GM12864 (cell line): Measurements from ENCODE around the gene HPS4.

Source experiments
- DNase-seq: peaks from one replicate; pipeline ENCODE4 v3.0.0-alpha.2; 2011; ENCODE audit warnings: low read depth
- H3K4me3 ChIP-seq: 2 replicates; pipeline ENCODE4 v1.5.1; 2011; ENCODE audit warnings: mild to moderate bottlenecking, low read depth, low read length, control low read depth
- CTCF ChIP-seq: IDR thresholded peaks from 2 replicates; pipeline ENCODE4 v1.5.1; 2011; ENCODE audit warnings: low read depth, mild to moderate bottlenecking, moderate library complexity, low read length, control low read depth, inconsistent platforms; ENCODE audit errors: missing control alignments

HPS4 gene

GRCh38 chr22:26435327-26436093 is 48.1 kb downstream of the HPS4 start:
- TF ChIP-seq CTCF: no peak
- H3K4me3 ChIP-seq: no peak overlapping the region
- DNase-seq: no peak

- no peak overlapping the region for H3K4me3 ChIP-seq
- no peak for DNase-seq
- no peak for TF ChIP-seq CTCF
Measured at GRCh38 chr22:26433805-26434204, 49.8 kb downstream of the HPS4 start.

- H3K4me3 ChIP-seq: no peak overlapping the region
- TF ChIP-seq CTCF: no peak
- DNase-seq: peak; percentile 66
Measured at GRCh38 chr22:26432619-26433311, 50.8 kb downstream of the HPS4 start.

GRCh38 chr22:26431261-26431995 is 52.2 kb downstream of the HPS4 start:
- H3K4me3 ChIP-seq: peak overlapping the region; percentile 80; the same call in 1 of the 2 replicates
- DNase-seq: no peak

GRCh38 chr22:26430600-26430999 is 53.0 kb downstream of the HPS4 start:
- TF ChIP-seq CTCF: no peak
- peak overlapping the region; percentile 80 for H3K4me3 ChIP-seq
- DNase-seq: no peak

More at GRCh38 chr22:26431261-26431995, 52.2 kb downstream of the HPS4 start:
- TF ChIP-seq CTCF: no peak

GRCh38 chr22:26429458-26430286 is 53.9 kb downstream of the HPS4 start:
- H3K4me3 ChIP-seq: peak overlapping the region; percentile 80
- DNase-seq: no peak
- no peak for TF ChIP-seq CTCF
